HepG2 (cell line): ENCODE results near the gene TMEM219. TPM values are rescaled to one million over a fixed set of nuclear protein-coding genes. Genes with fewer than 3 reads are reported as not detected.

Source experiments
- ATF3 ChIP-seq: sonication (generic); formaldehyde crosslinking; IDR thresholded peaks from 2 replicates; pipeline ENCODE4 v1.4.0; 2020; ENCODE audit warnings: missing genetic modification reagents
- FOXA1 ChIP-seq, 2 experiments: fragments of 450-650 bp in 1 of 2; sonication (generic) in 1 of 2; formaldehyde crosslinking in 1 of 2; IDR thresholded peaks; 2 replicates each; pipeline versions ENCODE4 v1.4.0 to v1.6.1; 2016 to 2020; ENCODE audit warnings: missing genetic modification reagents in 1 of 2
- GATAD2A ChIP-seq: IDR thresholded peaks from 2 replicates; pipeline ENCODE4 v1.6.1; 2016
- HNF1B ChIP-seq: sonication (generic); formaldehyde crosslinking; IDR thresholded peaks from 2 replicates; pipeline ENCODE4 v1.5.1; 2020; ENCODE audit warnings: mild to moderate bottlenecking, moderate library complexity, missing genetic modification reagents
- KDM4B ChIP-seq: sonication (generic); formaldehyde crosslinking; IDR thresholded peaks from 2 replicates; pipeline ENCODE4 v1.4.0; 2020; ENCODE audit warnings: missing genetic modification reagents
- KLF9 ChIP-seq: IDR thresholded peaks from 2 replicates; pipeline ENCODE4 v1.6.1; 2016; ENCODE audit warnings: low read depth
- MXD4 ChIP-seq: IDR thresholded peaks from 2 replicates; pipeline ENCODE4 v1.6.1; 2016; ENCODE audit warnings: mild to moderate bottlenecking, missing biosample characterization, missing genetic modification reagents
- PITX1 ChIP-seq: sonication (generic); formaldehyde crosslinking; IDR thresholded peaks from 2 replicates; pipeline ENCODE4 v1.5.1; 2020; ENCODE audit warnings: mild to moderate bottlenecking, missing genetic modification reagents
- RNF219 ChIP-seq: sonication (generic); formaldehyde crosslinking; IDR thresholded peaks from 2 replicates; pipeline ENCODE4 v1.5.0; 2020; ENCODE audit warnings: mild to moderate bottlenecking, missing genetic modification reagents
- SALL1 ChIP-seq: sonication (generic); formaldehyde crosslinking; IDR thresholded peaks from 2 replicates; pipeline ENCODE4 v1.8.0; 2022; ENCODE audit warnings: mild to moderate bottlenecking, missing genetic modification reagents
- SRSF1 ChIP-seq: fragments of 200-400 bp; formaldehyde crosslinking; optimal IDR thresholded peaks from 2 replicates; pipeline ENCODE3; 2017; ENCODE audit warnings: mild to moderate bottlenecking, low read depth, low read length, moderate library complexity
- ZBTB44 ChIP-seq: sonication (generic); formaldehyde crosslinking; IDR thresholded peaks from 2 replicates; pipeline ENCODE4 v1.4.0; 2020; ENCODE audit warnings: missing genetic modification reagents
- ZMYM3 ChIP-seq: sonication (generic); formaldehyde crosslinking; IDR thresholded peaks from 2 replicates; pipeline ENCODE4 v1.5.1; 2020; ENCODE audit warnings: mild to moderate bottlenecking, missing genetic modification reagents
- ZNF20 ChIP-seq: sonication (generic); formaldehyde crosslinking; IDR thresholded peaks from 2 replicates; pipeline ENCODE4 v1.4.0; 2020; ENCODE audit warnings: mild to moderate bottlenecking, moderate library complexity, missing genetic modification reagents
- ZNF280D ChIP-seq: sonication (generic); formaldehyde crosslinking; IDR thresholded peaks from 2 replicates; pipeline ENCODE4 v1.5.1; 2020; ENCODE audit warnings: mild to moderate bottlenecking, missing genetic modification reagents
- ZNF362 ChIP-seq: sonication (generic); formaldehyde crosslinking; IDR thresholded peaks from 2 replicates; pipeline ENCODE4 v1.4.0; 2020; ENCODE audit warnings: missing genetic modification reagents, mild to moderate bottlenecking, borderline replicate concordance
- ZNF451 ChIP-seq: sonication (generic); formaldehyde crosslinking; IDR thresholded peaks from 2 replicates; pipeline ENCODE4 v1.5.0; 2020; ENCODE audit warnings: mild to moderate bottlenecking, missing genetic modification reagents
- ZNF484 ChIP-seq: sonication (generic); formaldehyde crosslinking; IDR thresholded peaks from 2 replicates; pipeline ENCODE4 v1.5.1; 2020; ENCODE audit warnings: mild to moderate bottlenecking, low read depth, missing genetic modification reagents, borderline replicate concordance
- polyA plus RNA-seq, 8 experiments: library from polyadenylated mRNA; depleted of rRNA in 3 of 8; stranded (reverse) in 7 of 8; unstranded in 1 of 8; fragments of >200 nt; fragmentation: Illumina TruSeq in 4 of 8; extraction: Trizol in 4 of 8; gene quantifications; 2 replicates each; pipeline versions ENCODE4 v1.2.1 to v1.2.3, GENCODE V29; 2011 to 2016; ENCODE audit warnings: low read depth in 4 of 8, missing spikeins in 1 of 8, mixed read lengths in 1 of 8; ENCODE audit not compliant: insufficient read depth in 1 of 8
- total RNA-seq, 5 experiments: library from RNA; depleted of rRNA; stranded (reverse); fragments of >200 nt; fragmentation: Illumina TruSeq; extraction: Trizol; gene quantifications; 2 replicates each; pipeline ENCODE4 v1.2.3, GENCODE V29; 2016; ENCODE audit warnings: low read depth in 1 of 5

Gene TMEM219
- total and polyA plus RNA-seq, 2 of the 13 experiments (the other 11 are each of a cell fraction or from before 2014, with no cell fraction given): 105 to 115 TPM

- TF ChIP-seq ZNF362 (CRISPR knock-in tag): 0 out of 2 replicates have a peak, but pooled peaks have one; percentile 38
- TF ChIP-seq ZMYM3 (CRISPR knock-in tag): peak; percentile 85
- TF ChIP-seq SRSF1: no peak
- TF ChIP-seq ZBTB44 (CRISPR knock-in tag): no peak
- TF ChIP-seq ZNF20 (CRISPR knock-in tag): no peak
- peak; percentile 30; the same call in 1 of the 2 replicates for TF ChIP-seq SALL1 (CRISPR knock-in tag)
- peak; percentile 86 for TF ChIP-seq HNF1B (CRISPR knock-in tag)
- TF ChIP-seq ATF3 (CRISPR knock-in tag): peak; percentile 70
- 0 out of 2 replicates have a peak, but pooled peaks have one; percentile 32 for TF ChIP-seq KDM4B
- TF ChIP-seq GATAD2A (CRISPR knock-in tag): peak; percentile 62
- TF ChIP-seq KLF9: no peak
- no peak for TF ChIP-seq MXD4
- TF ChIP-seq FOXA1 (IDR thresholded peaks at IDR 0.05): no peak
- TF ChIP-seq FOXA1 (CRISPR knock-in tag; IDR thresholded peaks at IDR 0.05): peak; percentile 71
- TF ChIP-seq RNF219 (CRISPR knock-in tag): no peak
- 0 out of 2 replicates have a peak, but pooled peaks have one; percentile 29 for TF ChIP-seq ZNF451 (CRISPR knock-in tag)
- peak; percentile 54; the same call in 1 of the 2 replicates for TF ChIP-seq PITX1 (CRISPR knock-in tag)
- TF ChIP-seq ZNF484 (CRISPR knock-in tag): no peak
- 0 out of 2 replicates have a peak, but pooled peaks have one; percentile 19 for TF ChIP-seq ZNF280D (CRISPR knock-in tag)
Measured at GRCh38 chr16:29943846-29944799, 17.8 kb upstream of the TMEM219 start (continued).
